ENCODE results near the gene CFAP61. TPM values are rescaled to one million over a fixed set of nuclear protein-coding genes. Genes with fewer than 3 reads are reported as not detected.

The CFAP61 gene
- total RNA-seq, 1 donor from 2014 or later, result not detected

DNA sequence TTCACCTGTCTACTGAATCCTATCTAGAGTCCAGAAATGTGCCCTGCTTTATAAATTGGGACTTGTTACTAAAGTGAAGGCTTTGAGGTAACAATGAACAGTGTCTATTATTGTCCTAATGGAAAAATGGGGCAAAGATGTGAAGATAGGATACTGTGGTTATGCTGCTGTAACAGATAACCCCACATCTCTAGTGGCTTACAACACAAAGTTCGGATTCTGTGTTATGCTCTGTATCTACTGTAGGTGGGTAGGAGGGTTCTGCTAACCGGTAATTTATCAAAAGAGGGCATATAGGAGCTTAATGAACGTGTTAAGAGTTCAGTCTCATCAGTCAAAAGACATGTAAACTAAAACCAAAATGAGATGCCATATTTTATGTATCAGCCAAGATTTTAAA is 28.9 kb upstream of the CFAP61 start:
- intact Hi-C loops (cut with DNase I), result no loop called here

GRCh38 chr20:20024942-20025341 is 27.4 kb upstream of the CFAP61 start:
- peaks cover 60% of the 10 kb centered on the region for H3K36me3 ChIP-seq
- H3K4me1 ChIP-seq, result no peaks in the 10 kb centered on the region
- no peak overlapping the region for H3K4me3 ChIP-seq
- no peaks in the 10 kb centered on the region for H3K9me3 ChIP-seq
- no peak for DNase-seq
- TF ChIP-seq, protein P1, sequence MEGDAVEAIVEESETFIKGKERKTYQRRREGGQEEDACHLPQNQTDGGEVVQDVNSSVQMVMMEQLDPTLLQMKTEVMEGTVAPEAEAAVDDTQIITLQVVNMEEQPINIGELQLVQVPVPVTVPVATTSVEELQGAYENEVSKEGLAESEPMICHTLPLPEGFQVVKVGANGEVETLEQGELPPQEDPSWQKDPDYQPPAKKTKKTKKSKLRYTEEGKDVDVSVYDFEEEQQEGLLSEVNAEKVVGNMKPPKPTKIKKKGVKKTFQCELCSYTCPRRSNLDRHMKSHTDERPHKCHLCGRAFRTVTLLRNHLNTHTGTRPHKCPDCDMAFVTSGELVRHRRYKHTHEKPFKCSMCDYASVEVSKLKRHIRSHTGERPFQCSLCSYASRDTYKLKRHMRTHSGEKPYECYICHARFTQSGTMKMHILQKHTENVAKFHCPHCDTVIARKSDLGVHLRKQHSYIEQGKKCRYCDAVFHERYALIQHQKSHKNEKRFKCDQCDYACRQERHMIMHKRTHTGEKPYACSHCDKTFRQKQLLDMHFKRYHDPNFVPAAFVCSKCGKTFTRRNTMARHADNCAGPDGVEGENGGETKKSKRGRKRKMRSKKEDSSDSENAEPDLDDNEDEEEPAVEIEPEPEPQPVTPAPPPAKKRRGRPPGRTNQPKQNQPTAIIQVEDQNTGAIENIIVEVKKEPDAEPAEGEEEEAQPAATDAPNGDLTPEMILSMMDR (IDR thresholded peaks at IDR 0.05), result no peak
- ATAC-seq, result no peak
- no peak overlapping the region for H3K27ac ChIP-seq
- no peaks in the 10 kb centered on the region for H3K27me3 ChIP-seq
- intact Hi-C loops (cut with DNase I), result no loop called here

More for the DNA sequence above, 28.9 kb upstream of the CFAP61 start:
- peaks cover 47% of the 10 kb centered on the region for H3K36me3 ChIP-seq
- no peak for DNase-seq
- H3K4me3 ChIP-seq, result no peak overlapping the region
- peaks cover 9% of the 10 kb centered on the region for H3K4me1 ChIP-seq
- TF ChIP-seq, protein P1 (IDR thresholded peaks at IDR 0.05), result no peak
- no peak for ATAC-seq
- H3K9me3 ChIP-seq, result no peaks in the 10 kb centered on the region
- no peaks in the 10 kb centered on the region for H3K27me3 ChIP-seq
- H3K27ac ChIP-seq, result no peak overlapping the region

DNA sequence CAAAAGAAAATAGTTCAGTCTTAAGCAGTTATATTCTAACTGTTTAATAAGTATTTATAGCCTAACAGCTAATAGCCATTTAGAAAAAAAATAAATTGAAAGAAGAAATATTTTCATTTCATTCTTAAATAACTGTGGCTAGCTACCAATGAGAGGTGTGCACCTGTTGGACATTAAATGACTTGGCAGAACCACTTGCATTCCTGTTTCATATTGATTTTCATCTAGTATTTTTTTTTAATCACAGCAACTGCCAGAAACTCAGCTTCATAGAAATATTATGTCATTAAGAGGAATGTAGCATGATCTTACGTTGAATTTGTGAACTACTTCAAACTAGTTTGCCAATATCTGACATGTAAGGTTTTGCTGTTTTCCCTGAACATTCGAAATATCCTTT is 25.0 kb upstream of the CFAP61 start:
- H3K9me3 ChIP-seq, result no peaks in the 10 kb centered on the region
- intact Hi-C loops (cut with DNase I), result no loop called here
- no peaks in the 10 kb centered on the region for H3K27me3 ChIP-seq
- no peak overlapping the region for H3K27ac ChIP-seq
- H3K36me3 ChIP-seq, result peaks cover 84% of the 10 kb centered on the region
- no peak overlapping the region for H3K4me3 ChIP-seq
- TF ChIP-seq, protein P1 (IDR thresholded peaks at IDR 0.05), result no peak
- ATAC-seq (no peak), DNase-seq (no peak)
- no peaks in the 10 kb centered on the region for H3K4me1 ChIP-seq

GRCh38 chr20:20031790-20032189 is 20.5 kb upstream of the CFAP61 start:
- ATAC-seq (no peak), DNase-seq (no peak)
- peaks cover 98% of the 10 kb centered on the region for H3K36me3 ChIP-seq
- intact Hi-C loops (cut with DNase I), result no loop called here
- H3K4me3 ChIP-seq, result no peak overlapping the region
- TF ChIP-seq, protein P1 (IDR thresholded peaks at IDR 0.05), result no peak
- H3K9me3 ChIP-seq, result no peaks in the 10 kb centered on the region
- H3K27ac ChIP-seq, result no peak overlapping the region
- no peaks in the 10 kb centered on the region for H3K27me3 ChIP-seq
- H3K4me1 ChIP-seq, result no peaks in the 10 kb centered on the region

- Histone ChIP-seq H3K4me1 (no peaks in the 10 kb centered on the region), H3K36me3 (peaks cover 100% of the 10 kb centered on the region), H3K4me3 (no peak overlapping the region), H3K27ac (no peak overlapping the region), H3K27me3 (no peaks in the 10 kb centered on the region), H3K9me3 (no peaks in the 10 kb centered on the region)
- DNase-seq (no peak), ATAC-seq (no peak)
- intact Hi-C loops (cut with DNase I), result no loop called here
- TF ChIP-seq, protein P1 (IDR thresholded peaks at IDR 0.05), result no peak
Observed at GRCh38 chr20:20034486-20034885, 17.8 kb upstream of the CFAP61 start.

DNA sequence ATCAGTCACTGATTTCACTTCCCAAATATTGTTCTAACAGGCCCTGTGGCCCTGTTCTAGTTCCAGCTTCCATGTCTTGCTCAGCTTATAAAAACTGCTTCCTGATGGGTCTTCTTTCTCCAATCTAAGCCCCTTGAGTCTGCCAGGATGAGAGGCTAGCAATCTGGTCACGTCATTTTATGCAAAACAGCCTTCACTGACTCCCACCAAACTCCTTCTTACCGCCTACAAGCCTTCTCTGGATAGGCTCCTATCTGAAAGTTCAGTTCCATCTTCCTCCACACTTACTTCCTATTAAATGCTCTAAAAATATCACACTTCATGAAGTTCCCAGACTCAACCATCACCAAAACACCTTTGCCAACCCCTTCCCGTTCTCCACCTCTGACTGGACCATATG is 15.6 kb upstream of the CFAP61 start:
- intact Hi-C loops (cut with DNase I), result no loop called here
- H3K27ac ChIP-seq, result no peak overlapping the region
- no peak for ATAC-seq
- TF ChIP-seq, protein P1 (IDR thresholded peaks at IDR 0.05), result no peak
- no peak for DNase-seq
- H3K9me3 ChIP-seq, result no peaks in the 10 kb centered on the region
- no peaks in the 10 kb centered on the region for H3K27me3 ChIP-seq
- H3K36me3 ChIP-seq, result peaks cover 100% of the 10 kb centered on the region
- no peak overlapping the region for H3K4me3 ChIP-seq
- no peaks in the 10 kb centered on the region for H3K4me1 ChIP-seq

Data from upper lobe of right lung (tissue), 1 donor.